GM12878 (cell line): ENCODE measurements around the gene PPP2R5C. TPM values are rescaled to one million over a fixed set of nuclear protein-coding genes. Genes with fewer than 3 reads are reported as not detected.
A peak's percentile ranks its signal among the peaks of the same experiment; 100 is the strongest.

Source experiments
- ATF2 ChIP-seq: IDR thresholded peaks from 2 replicates; pipeline ENCODE4 v1.6.1; 2012; ENCODE audit warnings: low read length, inconsistent platforms
- E2F8 ChIP-seq: fragments of 450-650 bp; IDR thresholded peaks from 2 replicates; pipeline ENCODE4 v1.6.1; 2018; ENCODE audit warnings: mild to moderate bottlenecking, low read depth, moderate library complexity; ENCODE audit not compliant: partially characterized antibody
- ESRRA ChIP-seq: IDR thresholded peaks from 2 replicates; pipeline ENCODE4 v1.6.1; 2012; ENCODE audit warnings: mild to moderate bottlenecking, low read length, improper control_type of control experiment
- FOXK2 ChIP-seq: fragments of 450-650 bp; IDR thresholded peaks from 2 replicates; pipeline ENCODE4 v1.6.1; 2017; ENCODE audit warnings: mild to moderate bottlenecking, moderate library complexity
- HDAC6 ChIP-seq: fragments of 200-600 bp; sonication (generic); IDR thresholded peaks from one replicate; pipeline ENCODE4 v1.8.0; 2017; ENCODE audit warnings: antibody characterized with exemption; ENCODE audit not compliant: unreplicated experiment
- HSF1 ChIP-seq: fragments of 150-350 bp; IDR thresholded peaks from 2 replicates; pipeline ENCODE4 v1.6.1; 2014; ENCODE audit warnings: mild to moderate bottlenecking, low read depth, low read length
- NBN ChIP-seq: fragments of 450-650 bp; IDR thresholded peaks from 2 replicates; pipeline ENCODE4 v1.6.1; 2016
- NFYA ChIP-seq: IDR thresholded peaks from 2 replicates; pipeline ENCODE4 v1.6.1; 2011; ENCODE audit warnings: low read depth, mild to moderate bottlenecking, low read length, improper control_type of control experiment, borderline replicate concordance
- PAX8 ChIP-seq: fragments of 450-650 bp; IDR thresholded peaks from 2 replicates; pipeline ENCODE4 v1.6.1; 2017; ENCODE audit warnings: mild to moderate bottlenecking, moderate library complexity
- RAD51 ChIP-seq: fragments of 450-650 bp; IDR thresholded peaks from 2 replicates; pipeline ENCODE4 v1.6.1; 2016; ENCODE audit warnings: moderate library complexity, mild to moderate bottlenecking, inconsistent platforms
- SKIL ChIP-seq: fragments of 450-650 bp; IDR thresholded peaks from 2 replicates; pipeline ENCODE4 v1.6.1; 2017; ENCODE audit warnings: mild to moderate bottlenecking, low read depth, inconsistent platforms; ENCODE audit not compliant: poor library complexity, severe bottlenecking
- SMC3 ChIP-seq: IDR thresholded peaks from 2 replicates; pipeline ENCODE4 v1.6.1; 2011; ENCODE audit warnings: low read length, improper control_type of control experiment, borderline replicate concordance
- SREBF2 ChIP-seq: IDR thresholded peaks from 2 replicates; pipeline ENCODE4 v1.6.1; 2012; ENCODE audit warnings: mild to moderate bottlenecking, low read length
- SRF ChIP-seq, 2 experiments: IDR thresholded peaks; 2 replicates each; pipeline ENCODE4 v1.6.1; 2011; ENCODE audit warnings: low read depth in 2 of 2, low read length in 2 of 2, mild to moderate bottlenecking in 1 of 2, moderate library complexity in 1 of 2
- USF1 ChIP-seq: IDR thresholded peaks from 2 replicates; pipeline ENCODE4 v1.6.1; 2011; ENCODE audit warnings: borderline replicate concordance, low read depth, mild to moderate bottlenecking, moderate library complexity, mixed read lengths, low read length; ENCODE audit not compliant: insufficient read depth; ENCODE audit errors: extremely low read length
- ZBED1 ChIP-seq: IDR thresholded peaks from 2 replicates; pipeline ENCODE4 v1.6.1; 2016; ENCODE audit warnings: borderline replicate concordance
- ZBTB4 ChIP-seq: fragments of 450-650 bp; formaldehyde crosslinking; IDR thresholded peaks from 2 replicates; pipeline ENCODE4 v1.4.0; 2022; ENCODE audit warnings: mild to moderate bottlenecking, moderate library complexity
- ZNF384 ChIP-seq: IDR thresholded peaks from 2 replicates; pipeline ENCODE4 v1.6.1; 2012; ENCODE audit warnings: low read depth, mild to moderate bottlenecking, low read length, improper control_type of control experiment, borderline replicate concordance
- ZZZ3 ChIP-seq: IDR thresholded peaks from 2 replicates; pipeline ENCODE4 v1.6.1; 2011; ENCODE audit warnings: low read depth; ENCODE audit not compliant: control insufficient read depth, insufficient read length
- polyA plus RNA-seq, 11 experiments: library from polyadenylated mRNA; depleted of rRNA in 4 of 11; unstranded in 6 of 11; stranded (reverse) in 5 of 11; fragments of >200 nt; fragmentation: Nextera tagmentation in 4 of 11; fragmentation: Illumina TruSeq in 1 of 11; extraction: Ambion mirVana in 4 of 11; extraction: Trizol in 1 of 11; gene quantifications; 1 replicate in 1 of 11; 2 replicates in 10 of 11; pipeline versions ENCODE4 v1.2.1 to v1.2.3, GENCODE V29; 2011 to 2016; ENCODE audit warnings: inconsistent platforms in 2 of 11, missing spikeins in 2 of 11, low read depth in 1 of 11
- total RNA-seq, 4 experiments: library from RNA; depleted of rRNA in 3 of 4; stranded (reverse); fragments of >200 nt in 3 of 4; fragmentation: Illumina TruSeq in 1 of 4; extraction: Trizol in 1 of 4; gene quantifications; 2 replicates each; pipeline versions ENCODE4 v1.2.1 to v1.2.3, GENCODE V29; 2013 to 2021

Gene PPP2R5C
- total and polyA plus RNA-seq, 10 of the 15 experiments (the other 5 are each of a cell fraction or from before 2014, with no cell fraction given) = 106 to 199 (median 144) TPM

GRCh38 chr14:101843665-101844064 is 82.2 kb downstream of the PPP2R5C start (continued):
- TF ChIP-seq USF1 = no peak
- peak; percentile 67 for TF ChIP-seq NBN
- no peak for TF ChIP-seq HDAC6
- peak; percentile 80 for TF ChIP-seq SMC3
- TF ChIP-seq ZZZ3 = no peak
- TF ChIP-seq HSF1 = no peak
- no peak for TF ChIP-seq E2F8
- 0 out of 2 replicates have a peak, but pooled peaks have one; percentile 23 for TF ChIP-seq RAD51
- TF ChIP-seq PAX8 = no peak
- peak; percentile 27 for TF ChIP-seq SKIL
- no peak for TF ChIP-seq ZBTB4 (CRISPR knock-in tag)
- no peak for TF ChIP-seq SREBF2
- TF ChIP-seq NFYA = no peak
- TF ChIP-seq ESRRA = no peak
- 0 out of 2 replicates have a peak, but pooled peaks have one; percentile 42 for TF ChIP-seq ATF2
- no peak for TF ChIP-seq FOXK2
- no peak for TF ChIP-seq SRF (IDR thresholded peaks at IDR 0.05; ENCODE audit: low read depth in 2 of 2, low read length in 2 of 2)
- TF ChIP-seq ZBED1 = no peak
- no peak; the same call in 1 of the 2 replicates for TF ChIP-seq ZNF384
